Sciatic nerve (tissue), 2 donors: ENCODE results near the gene LMBRD2. TPM values are rescaled to one million over a fixed set of nuclear protein-coding genes. Genes with fewer than 3 reads are reported as not detected.
"Not testable (repeated sequence)": the region's sequence is repeated elsewhere in the genome, so short reads cannot be mapped to it uniquely, and the experiment has no call there.

Experiments
- ATAC-seq: fragments of 200-7000 bp; cut with Tn5 transposase; one replicate; pipeline ENCODE4 v1.9.1; 2020; ENCODE audit warnings: mild to moderate bottlenecking, moderate library complexity
- DNase-seq: peaks from one replicate; pipeline ENCODE4 v3.0.0-alpha.2; 2020; ENCODE audit warnings: low spot score
- intact Hi-C: fragments of 100-400 bp; cut with DNase I; formaldehyde crosslinking; loops from one replicate; pipeline ENCODE4 v1.14.2; 2022
- total RNA-seq: library from RNA; stranded (reverse); fragmentation: NEBNext Ultra II Directional; extraction: Animal tissue kit (Norgen Biotek cat#: 25700); gene quantifications from one replicate; pipeline ENCODE4 v1.2.1, GENCODE V29; 2021
- donor health status: DM: no; HTN: no; CAD: no.
- donor health status: DM: no; HTN: no; CAD: no.

LMBRD2 gene
- total RNA-seq, 1 donor from 2014 or later: 18.5 TPM

DNA sequence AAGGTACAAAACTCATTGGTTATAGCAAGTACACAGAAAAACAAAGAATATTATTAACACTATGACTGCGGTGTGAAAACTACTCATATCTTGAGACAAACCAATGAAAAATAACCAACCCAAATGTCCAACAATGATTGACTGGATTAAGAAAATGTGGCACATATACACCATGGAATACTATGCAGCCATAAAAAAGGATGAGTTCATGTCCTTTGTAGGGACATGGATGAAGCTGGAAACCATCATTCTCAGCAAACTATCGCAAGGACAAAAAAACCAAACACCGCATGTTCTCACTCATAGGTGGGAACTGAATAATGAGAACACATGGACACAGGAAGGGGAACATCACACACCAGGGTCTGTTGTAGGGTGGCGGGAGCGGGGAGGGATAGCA is 22.0 kb downstream of the LMBRD2 start:
- intact Hi-C loops, DNase-seq, ATAC-seq: not testable (repeated sequence)

DNA sequence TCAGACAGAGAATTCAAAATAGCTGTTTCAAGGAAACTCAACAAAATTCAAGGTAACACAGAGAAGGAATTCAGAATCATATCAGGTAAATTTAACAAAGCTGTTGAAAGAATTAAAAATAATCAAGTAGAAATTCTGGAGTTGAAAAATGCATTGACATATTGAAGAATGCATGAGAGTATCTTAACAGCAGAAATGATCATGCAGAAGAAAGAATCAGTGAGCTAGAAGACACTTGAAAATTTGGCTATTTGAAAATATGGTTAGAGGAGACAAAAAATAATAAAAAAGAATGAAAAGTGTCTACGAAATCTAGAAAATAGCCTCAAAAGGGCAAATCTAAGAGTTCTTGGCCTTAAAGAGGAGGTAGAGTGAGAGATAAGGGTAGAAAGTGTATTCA is 22.9 kb downstream of the LMBRD2 start:
- DNase-seq: no peak
- ATAC-seq: no peak
- intact Hi-C loops: no loop called here

GRCh38 chr5:36125868-36126267 is 25.8 kb downstream of the LMBRD2 start:
- intact Hi-C loops: no loop called here
- DNase-seq (no peak), ATAC-seq (no peak)

DNA sequence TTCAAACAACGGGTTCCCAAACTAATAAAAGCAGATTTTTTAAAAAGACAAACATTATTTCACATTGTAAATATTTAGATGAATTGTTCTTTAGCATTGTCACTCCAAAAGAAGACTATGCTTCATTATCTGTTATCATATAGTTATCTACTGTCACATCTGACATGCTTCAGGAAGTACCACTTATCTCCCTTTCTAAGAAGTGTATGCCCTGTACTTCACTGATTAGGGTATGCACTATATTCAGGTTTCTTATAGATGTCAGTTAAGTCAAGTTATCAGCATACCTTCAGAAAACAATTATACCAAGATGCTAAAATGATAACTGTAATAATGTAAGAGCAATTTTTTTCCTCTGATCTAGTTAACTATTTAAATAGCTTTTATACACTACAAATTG is 40.4 kb downstream of the LMBRD2 start:
- intact Hi-C loops: no loop called here
- no peak for DNase-seq
- no peak for ATAC-seq

DNA sequence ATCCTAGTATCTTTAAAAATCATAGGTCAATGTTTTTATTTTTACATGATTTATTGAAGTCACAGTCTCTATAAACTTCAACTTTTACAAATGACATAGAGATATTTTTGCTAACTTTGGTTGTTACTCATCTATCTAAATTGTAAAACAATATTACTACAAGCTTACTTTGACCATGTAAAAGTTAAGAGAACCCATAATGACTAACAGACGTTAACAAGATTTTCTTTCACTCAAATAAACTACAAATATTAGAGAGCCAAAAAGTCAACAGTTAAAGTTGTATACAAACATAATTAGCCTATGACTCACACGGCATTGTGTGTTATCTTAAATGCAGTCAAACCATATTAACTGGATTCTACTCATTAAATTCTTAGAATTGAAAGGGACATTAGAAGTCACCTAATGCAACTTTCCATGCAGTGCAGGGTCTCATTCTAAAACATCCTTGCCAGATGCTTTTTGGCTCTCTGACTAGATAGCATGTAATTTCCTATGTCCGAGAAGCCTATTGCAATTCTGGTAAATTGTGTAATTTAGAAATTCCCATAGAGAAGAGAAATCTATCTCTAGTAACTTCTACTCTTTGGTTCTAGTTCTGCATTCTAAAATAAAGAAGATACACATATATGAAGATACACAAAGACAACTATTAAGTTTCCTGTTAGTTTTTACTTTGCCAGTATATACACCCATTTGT is 42.8 kb downstream of the LMBRD2 start:
- DNase-seq (no peak), ATAC-seq (no peak)
- intact Hi-C loops: no loop called here

DNA sequence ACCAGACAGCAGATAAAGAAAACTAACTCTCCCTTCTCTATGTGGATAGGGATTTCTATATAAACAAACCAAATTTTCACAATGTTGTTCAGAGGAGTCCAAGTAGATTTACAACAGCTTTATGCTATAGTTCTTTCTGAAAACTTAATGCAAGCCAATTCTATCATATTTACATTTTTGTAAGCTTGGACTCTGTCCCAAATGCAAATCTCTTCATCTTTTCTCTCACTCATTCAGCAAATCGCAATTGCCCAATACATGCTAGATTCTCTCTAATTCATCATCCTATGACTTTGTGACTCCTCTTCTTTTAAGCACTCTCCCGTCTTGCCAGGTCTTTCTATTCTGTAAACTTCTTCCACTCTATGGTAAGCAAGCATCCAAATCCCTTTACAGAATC is 45.9 kb downstream of the LMBRD2 start:
- intact Hi-C loops: no loop called here
- DNase-seq: no peak
- ATAC-seq: no peak

- ATAC-seq: no peak
- DNase-seq: no peak
- intact Hi-C loops: no loop called here
Observed at GRCh38 chr5:36099748-36100147, 51.9 kb downstream of the LMBRD2 start.

DNA sequence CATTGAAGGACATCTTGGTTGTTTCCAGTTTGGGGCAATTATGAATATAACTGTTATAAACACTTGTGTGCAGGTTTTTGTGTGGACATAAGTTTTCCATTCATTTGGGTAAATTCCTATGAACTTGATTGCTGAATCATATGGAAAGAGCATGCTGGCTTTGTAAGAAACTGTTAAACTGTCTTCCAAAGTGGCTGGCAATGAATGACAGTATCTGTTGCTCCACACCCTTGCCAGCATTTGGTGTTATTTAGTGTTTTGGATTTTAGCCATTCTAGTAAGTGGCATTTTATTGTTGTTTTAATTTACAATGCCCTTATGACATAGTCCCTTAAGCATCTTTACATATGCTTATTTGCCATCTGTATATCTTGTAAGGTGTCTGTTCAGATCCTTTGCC is 55.2 kb downstream of the LMBRD2 start:
- DNase-seq: no peak
- intact Hi-C loops: no loop called here
- no peak for ATAC-seq

- ATAC-seq (no peak), DNase-seq (no peak)
- intact Hi-C loops: no loop called here
Observed at GRCh38 chr5:36089989-36090388, 61.7 kb downstream of the LMBRD2 start.

GRCh38 chr5:36079200-36079781 is 72.4 kb downstream of the LMBRD2 start:
- intact Hi-C loops: no loop called here
- ATAC-seq (peak; percentile 32), DNase-seq (no peak)

GRCh38 chr5:36078430-36078829 is 73.3 kb downstream of the LMBRD2 start:
- DNase-seq (no peak), ATAC-seq (no peak)
- intact Hi-C loops: no loop called here

DNA sequence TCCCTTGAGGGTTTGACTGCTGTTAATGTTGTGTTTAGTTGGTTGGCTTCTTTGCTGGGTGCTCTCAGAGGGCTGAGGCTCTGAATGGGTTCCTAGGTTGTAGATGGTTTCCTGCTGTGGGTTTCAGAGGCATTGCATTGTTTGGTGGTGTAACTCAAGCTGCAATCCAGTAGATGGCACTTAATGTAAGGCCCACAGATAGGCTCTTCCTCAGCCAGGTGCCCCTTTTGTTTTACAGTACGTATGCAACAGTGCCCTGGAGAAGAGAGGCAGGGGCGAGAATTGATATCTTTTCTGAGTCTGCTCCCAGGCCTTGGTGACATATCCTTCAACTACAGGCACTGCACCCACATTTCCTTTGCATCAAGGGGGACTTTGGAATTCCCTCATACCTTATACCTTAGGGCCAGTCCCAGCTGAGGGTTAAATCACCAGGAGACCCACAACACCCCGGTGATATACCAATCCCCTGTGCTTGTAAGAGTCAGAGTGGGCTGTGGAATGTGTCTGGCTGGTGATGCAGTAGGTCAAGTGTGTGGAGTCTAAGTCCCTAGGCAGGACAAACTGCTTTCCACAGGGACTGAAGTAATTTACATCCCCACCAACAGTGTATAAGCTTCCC is 78.0 kb downstream of the LMBRD2 start:
- DNase-seq (no peak), ATAC-seq (no peak)
- intact Hi-C loops: no loop called here

- DNase-seq: no peak
- intact Hi-C loops: no loop called here
- ATAC-seq: peak; percentile 26
Observed at GRCh38 chr5:36070687-36071571, 80.8 kb downstream of the LMBRD2 start.

- intact Hi-C loops: no loop called here
- DNase-seq: no peak
- ATAC-seq: no peak
Observed at GRCh38 chr5:36068751-36069281, 82.9 kb downstream of the LMBRD2 start.

DNA sequence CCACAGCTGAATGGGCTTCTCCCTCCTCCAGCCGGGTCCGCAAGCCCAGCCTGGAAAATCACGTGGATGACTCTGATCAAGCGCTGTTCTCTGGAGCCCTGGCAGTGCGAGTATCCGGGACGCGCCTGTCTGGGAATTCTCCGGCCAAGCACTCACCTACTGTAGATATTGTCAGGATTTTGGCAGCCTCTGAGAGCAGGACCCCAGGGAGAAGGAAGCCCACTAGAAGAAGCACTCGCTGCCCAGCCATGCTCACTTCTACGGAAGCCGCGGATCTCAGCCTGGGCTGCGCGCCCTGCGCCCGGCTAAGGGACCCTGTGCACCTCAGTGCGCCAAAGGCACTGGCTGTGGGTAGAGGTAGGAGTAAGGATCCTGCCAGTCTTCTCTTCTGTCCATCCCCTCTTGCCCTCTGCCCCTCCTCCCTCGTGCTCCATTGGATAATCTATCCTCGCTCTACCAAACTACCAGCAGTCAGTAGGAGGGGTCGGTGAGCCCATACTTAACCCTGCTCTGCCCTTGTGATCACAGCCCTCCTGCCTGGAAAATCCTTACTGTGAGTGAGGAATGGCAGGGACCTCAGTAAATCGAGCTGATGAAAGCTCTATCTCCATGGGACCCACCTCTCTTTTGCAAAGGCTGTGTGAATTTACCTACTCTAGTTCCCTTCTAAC is 85.0 kb downstream of the LMBRD2 start, which contains the start of gene UGT3A2:
UGT3A2 (minus strand) TSS at position 343 of the 671 bp plus-strand sequence; CDS start at position 250, 93 bp downstream.
- intact Hi-C loops: no loop called here
- ATAC-seq: no peak
- DNase-seq: no peak

DNA sequence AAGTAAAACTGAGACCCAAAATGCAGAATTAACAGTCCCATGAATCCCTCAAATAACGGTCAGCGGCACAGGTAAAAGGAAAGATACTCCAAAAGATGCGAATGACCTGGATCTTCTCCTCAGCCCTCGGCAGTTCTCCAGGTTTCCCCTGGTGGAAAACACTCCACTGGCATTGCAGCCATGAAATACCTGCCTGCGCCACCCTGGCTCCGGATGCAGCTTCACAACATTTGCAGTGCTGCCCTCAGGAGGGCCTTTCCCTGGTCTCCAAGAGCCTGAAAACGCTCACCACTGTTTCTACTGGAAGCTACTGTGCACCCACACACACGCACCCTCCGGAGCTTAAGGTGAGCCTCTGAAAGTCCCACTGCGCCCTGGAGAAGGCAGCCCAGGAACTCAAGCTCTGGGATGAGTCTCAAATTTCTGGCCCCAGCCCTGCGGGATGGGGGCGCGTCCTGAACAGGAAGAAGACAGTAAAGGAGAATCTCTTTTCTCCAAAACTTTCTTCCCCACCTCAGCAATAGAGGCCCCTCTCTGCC is 85.6 kb downstream of the LMBRD2 start:
- intact Hi-C loops: no loop called here
- no peak for DNase-seq
- no peak for ATAC-seq

DNA sequence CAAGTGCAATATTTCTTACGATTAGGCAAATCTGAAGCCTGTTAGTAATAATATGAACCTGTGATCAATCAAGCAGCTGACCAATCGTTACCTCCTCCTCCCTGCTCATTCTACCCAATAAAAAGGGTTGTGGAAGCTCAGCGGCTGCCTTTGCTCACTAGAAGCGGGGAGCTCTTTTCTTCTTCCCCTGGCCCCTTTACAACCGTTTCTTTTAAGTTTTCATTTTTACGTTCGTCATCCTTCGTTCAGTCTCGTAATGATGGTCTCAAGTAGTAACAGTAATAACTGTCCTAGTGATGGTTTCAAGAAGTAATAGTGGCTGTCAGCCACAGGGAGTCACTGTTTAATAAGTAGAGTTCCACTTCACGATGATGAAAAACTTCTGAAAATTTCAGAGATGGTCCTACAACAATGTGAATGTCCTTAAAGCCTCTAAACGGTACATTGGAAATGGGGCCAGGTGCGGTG is 91.2 kb downstream of the LMBRD2 start:
- no peak for DNase-seq
- intact Hi-C loops: no loop called here
- ATAC-seq: no peak
